GF-D8 (cell line): ENCODE measurements around the gene TMEM150C.
"Not testable (repeated sequence)": the region's sequence is repeated elsewhere in the genome, so short reads cannot be mapped to it uniquely, and the experiment has no call there.

ENCODE experiments used
- DNase-seq: peaks from one replicate; lab custom pipeline; 2025; lab: John Stamatoyannopoulos, UW

The TMEM150C gene

GRCh38 chr4:82569076-82569475 is 7.3 kb upstream of the TMEM150C start:
- no peak for DNase-seq

- no peak for DNase-seq
Observed at GRCh38 chr4:82567444-82567843, 5.7 kb upstream of the TMEM150C start.

- no peak for DNase-seq
Observed at GRCh38 chr4:82562564-82562854, 721 bp upstream of the TMEM150C start.

- DNase-seq = no peak
Observed at GRCh38 chr4:82560853-82561785, 669 bp downstream of the TMEM150C start.

- DNase-seq = no peak
Observed at GRCh38 chr4:82559735-82560120, 2.1 kb downstream of the TMEM150C start.

GRCh38 chr4:82559090-82559734 is 2.6 kb downstream of the TMEM150C start:
- not testable (repeated sequence) for DNase-seq

GRCh38 chr4:82555276-82555675 is 6.5 kb downstream of the TMEM150C start:
- DNase-seq = no peak

GRCh38 chr4:82553020-82553419 is 8.8 kb downstream of the TMEM150C start:
- no peak for DNase-seq

GRCh38 chr4:82551734-82552133 is 10.1 kb downstream of the TMEM150C start:
- no peak for DNase-seq

- not testable (repeated sequence) for DNase-seq
Observed at GRCh38 chr4:82547850-82548249, 13.9 kb downstream of the TMEM150C start.

GRCh38 chr4:82543131-82543530 is 18.7 kb downstream of the TMEM150C start:
- DNase-seq = no peak

GRCh38 chr4:82542642-82543041 is 19.1 kb downstream of the TMEM150C start:
- DNase-seq = no peak

GRCh38 chr4:82529322-82529721 is 32.5 kb downstream of the TMEM150C start:
- no peak for DNase-seq

GRCh38 chr4:82528868-82529267 is 32.9 kb downstream of the TMEM150C start:
- DNase-seq = no peak

GRCh38 chr4:82528074-82528473 is 33.7 kb downstream of the TMEM150C start:
- DNase-seq = no peak

- DNase-seq = no peak
Observed at GRCh38 chr4:82525307-82525911, 36.4 kb downstream of the TMEM150C start.

- no peak for DNase-seq
Observed at GRCh38 chr4:82524570-82525152, 37.1 kb downstream of the TMEM150C start.

GRCh38 chr4:82523179-82523578 is 38.6 kb downstream of the TMEM150C start:
- no peak for DNase-seq

- no peak for DNase-seq
Observed at GRCh38 chr4:82522472-82522871, 39.3 kb downstream of the TMEM150C start.

GRCh38 chr4:82521283-82521682 is 40.5 kb downstream of the TMEM150C start:
- DNase-seq = no peak

- DNase-seq = no peak
Observed at GRCh38 chr4:82519776-82520175, 42.0 kb downstream of the TMEM150C start.

GRCh38 chr4:82519072-82519471 is 42.7 kb downstream of the TMEM150C start:
- no peak for DNase-seq

- DNase-seq = no peak
Observed at GRCh38 chr4:82517043-82517442, 44.7 kb downstream of the TMEM150C start.
